ENCODE measurements around the gene IGIP.

IGIP gene

DNA sequence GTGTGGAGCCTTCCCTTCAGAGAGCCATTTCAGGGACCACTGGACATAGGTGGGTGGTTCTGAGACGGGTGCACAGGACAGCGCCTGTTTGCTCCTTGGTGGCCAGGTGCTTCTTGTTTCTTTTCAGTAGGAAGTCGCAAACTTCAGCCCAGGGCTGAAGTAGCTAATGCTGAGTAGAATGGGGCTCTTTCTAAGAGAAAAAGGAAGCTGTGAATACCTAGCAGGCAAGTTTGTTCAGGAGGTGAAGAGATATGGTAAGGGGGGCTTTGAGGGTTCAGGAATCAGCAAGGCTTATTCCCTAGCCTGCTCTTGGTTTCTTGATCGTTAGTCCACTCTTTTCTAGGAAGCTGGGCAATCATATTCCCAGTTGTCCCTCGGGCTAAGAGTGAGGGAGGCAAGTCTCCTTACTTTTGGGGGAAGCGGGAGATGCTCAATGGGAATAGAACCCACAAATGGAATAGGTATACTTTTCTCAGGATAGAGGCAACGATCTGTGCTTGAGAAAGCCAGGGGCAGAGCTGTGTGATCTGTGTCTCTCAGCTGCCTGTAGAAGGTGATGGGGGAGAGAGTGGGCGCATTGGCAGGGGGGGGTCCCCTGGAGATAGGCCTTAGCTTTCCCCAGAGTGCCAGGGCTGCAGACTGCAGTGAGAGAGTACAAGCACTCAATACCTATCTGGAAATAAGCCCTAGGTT is 13.7 kb upstream of the IGIP start:
- no peak for DNase-seq

DNA sequence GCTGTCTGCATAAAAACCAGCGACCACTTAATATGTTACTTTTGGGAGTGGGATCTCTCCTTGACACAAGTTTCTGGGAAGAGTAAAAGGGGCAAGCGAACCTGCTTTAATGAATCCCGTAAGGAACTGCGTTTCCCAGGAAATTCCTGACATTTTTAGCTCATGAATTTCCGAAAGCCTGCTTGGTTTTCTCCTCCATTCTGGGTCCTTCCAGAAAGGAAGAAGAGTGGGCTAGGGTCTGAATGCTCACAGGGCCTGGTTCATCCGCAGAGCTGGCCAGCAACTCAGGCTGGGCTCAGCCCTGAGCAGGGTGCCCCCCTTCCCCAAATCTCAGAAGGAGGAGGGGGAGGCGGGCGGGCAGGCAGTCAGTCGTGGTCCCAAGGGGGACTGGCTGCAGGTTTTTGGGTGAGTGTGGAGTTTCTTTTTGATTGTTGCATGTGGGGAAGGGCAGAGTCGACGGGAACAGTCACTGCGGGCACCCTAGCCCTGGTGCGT is 13.0 kb upstream of the IGIP start:
- DNase-seq: no peak

DNA sequence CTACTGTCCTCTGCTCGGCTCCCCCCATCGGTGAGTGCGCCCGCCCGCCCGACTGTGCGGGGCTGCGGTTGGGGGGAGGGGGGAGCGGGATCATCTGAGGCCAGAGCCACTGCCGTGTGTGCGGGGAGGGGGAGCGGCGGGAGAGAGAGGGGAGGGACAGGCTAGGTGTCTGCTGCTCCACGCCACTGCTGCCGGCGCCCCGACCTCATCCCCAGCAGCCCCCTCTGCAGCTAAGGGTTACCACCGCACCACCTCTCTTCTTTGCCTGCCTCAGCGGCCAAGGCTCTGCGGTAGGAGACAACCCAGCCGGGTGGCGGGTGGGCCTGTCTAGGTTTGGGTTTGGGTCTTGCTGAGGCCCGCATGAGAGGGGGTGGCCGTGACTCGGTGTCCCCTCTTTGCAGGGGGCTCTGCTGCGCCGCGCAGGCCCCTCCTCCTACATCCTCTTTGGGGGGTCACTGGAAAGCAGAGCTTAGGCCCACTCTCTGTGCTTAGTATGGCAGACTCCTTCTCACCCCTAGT is 12.5 kb upstream of the IGIP start:
- peak; percentile 51 for DNase-seq

DNA sequence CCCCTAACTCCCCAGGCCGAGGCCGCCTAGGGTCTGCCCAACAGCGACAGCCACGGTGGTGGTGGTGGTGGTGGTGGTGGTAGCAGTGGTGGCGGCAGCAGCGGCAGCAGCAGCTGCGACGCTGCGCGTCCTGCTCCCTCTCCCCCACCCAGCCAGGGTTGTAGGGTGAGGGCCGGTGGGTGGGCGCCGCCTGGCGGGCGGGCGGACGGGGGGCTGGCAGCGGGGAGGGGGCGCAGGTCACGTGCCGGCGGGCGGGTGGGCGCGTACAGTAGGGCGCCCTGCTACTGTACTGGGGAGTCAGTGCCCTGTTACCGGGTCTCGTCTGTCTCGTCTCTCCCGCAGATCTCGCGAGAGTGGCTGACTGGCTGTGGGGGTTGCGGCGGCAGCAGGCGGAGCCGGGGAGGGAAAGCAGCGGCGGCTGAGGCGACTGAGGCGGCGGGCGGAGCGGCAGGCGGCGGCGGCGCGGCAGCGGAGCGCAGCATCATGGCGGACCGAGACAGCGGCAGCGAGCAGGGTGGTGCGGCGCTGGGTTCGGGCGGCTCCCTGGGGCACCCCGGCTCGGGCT is 12.0 kb upstream of the IGIP start, which contains the start of gene PURA:
Gene PURA (plus strand): TSS at position 411 of the 565 bp plus-strand sequence. CDS start 73 bp downstream, at position 484.
- peak; percentile 94 for DNase-seq

DNA sequence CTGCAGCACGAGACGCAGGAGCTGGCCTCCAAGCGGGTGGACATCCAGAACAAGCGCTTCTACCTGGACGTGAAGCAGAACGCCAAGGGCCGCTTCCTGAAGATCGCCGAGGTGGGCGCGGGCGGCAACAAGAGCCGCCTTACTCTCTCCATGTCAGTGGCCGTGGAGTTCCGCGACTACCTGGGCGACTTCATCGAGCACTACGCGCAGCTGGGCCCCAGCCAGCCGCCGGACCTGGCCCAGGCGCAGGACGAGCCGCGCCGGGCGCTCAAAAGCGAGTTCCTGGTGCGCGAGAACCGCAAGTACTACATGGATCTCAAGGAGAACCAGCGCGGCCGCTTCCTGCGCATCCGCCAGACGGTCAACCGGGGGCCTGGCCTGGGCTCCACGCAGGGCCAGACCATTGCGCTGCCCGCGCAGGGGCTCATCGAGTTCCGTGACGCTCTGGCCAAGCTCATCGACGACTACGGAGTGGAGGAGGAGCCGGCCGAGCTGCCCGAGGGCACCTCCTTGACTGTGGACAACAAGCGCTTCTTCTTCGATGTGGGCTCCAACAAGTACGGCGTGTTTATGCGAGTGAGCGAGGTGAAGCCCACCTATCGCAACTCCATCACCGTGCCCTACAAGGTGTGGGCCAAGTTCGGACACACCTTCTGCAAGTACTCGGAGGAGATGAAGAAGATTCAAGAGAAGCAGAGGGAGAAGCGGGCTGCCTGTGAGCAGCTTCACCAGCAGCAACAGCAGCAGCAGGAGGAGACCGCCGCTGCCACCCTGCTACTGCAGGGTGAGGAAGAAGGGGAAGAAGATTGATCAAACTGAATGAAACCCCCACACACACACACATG is 11.2 kb upstream of the IGIP start:
- peak; percentile 76 for DNase-seq

DNA sequence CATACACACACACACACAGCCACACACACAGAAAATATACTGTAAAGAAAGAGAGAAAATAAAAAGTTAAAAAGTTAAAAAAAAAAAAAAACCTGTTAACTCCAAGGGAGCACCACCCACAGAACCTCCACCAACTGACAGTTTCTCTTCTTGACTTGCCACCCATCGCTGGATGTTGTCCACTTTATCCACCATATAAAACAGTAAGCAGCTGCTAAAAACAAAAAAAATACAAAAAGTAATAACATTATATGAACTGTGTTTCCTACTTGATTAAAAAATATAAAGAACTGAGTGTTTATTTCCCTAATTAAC is 10.6 kb upstream of the IGIP start:
- DNase-seq: no peak

DNA sequence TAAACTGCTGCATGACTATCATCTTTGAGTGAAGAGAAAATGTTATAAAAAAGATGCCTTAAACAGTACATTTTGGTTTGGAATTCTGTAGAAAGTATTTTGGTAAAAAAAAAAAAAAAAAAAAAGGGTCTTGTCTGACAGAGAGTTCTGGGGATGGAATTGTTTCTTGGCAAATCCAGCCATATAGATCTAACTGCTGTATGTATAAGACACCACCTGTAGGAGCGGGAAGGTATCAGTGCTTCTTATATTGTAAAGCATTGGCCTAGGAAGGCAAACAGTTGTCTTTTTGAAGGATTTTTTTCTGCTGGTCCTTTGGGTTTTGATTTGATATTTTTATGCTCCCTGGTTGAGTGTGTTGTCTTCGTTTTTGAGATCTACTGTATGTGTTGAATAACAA is 9.0 kb upstream of the IGIP start:
- DNase-seq: peak; percentile 32

DNA sequence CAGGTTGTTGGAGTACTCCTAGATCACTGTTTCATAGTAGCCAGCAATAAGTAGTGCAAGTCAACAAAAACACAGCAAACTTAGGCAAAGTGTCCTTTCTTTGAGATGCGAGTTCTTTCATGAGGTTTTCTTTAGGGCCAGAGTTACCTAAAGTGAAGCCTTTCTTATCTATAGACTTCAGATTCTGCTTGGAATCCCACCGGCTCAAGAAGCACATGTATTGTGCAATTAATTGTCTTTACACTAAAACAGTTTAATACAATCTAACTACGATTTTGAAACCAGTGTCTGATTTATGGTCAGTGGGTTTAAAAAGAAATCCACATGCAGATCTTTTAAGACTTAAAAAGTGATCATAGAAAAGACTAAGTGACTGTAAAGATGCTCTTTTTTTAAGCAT is 8.2 kb upstream of the IGIP start:
- DNase-seq: no peak

DNA sequence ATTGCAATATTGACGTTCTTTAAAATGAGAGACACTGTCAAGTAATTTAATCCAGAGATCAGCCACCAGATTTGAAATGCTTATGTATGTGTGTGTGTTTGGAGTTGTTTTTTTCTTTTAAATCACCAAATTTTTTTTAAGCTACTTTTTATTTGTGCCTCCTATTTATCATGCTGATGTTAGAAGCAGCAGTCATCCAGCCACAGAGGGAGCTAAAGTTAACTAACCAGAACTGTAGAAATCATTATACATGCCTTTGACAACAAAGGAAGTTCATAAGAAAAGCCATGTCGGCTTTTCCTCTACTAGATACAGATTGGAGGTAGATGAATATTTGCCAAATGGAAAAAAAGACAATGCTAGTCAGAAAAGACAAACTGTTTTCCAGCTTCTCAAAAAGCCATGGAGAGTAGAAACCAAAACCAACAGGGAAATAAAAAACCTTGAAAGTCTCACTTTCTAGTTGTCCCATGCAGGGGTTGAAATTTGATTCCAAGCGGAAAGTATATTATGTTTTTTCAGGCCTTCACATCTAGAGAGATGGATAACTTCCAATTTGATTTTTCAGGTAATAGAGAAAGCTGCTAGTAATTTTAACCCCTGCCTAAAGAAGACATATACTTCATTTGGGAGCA is 7.3 kb upstream of the IGIP start:
- DNase-seq: peak; percentile 16

DNA sequence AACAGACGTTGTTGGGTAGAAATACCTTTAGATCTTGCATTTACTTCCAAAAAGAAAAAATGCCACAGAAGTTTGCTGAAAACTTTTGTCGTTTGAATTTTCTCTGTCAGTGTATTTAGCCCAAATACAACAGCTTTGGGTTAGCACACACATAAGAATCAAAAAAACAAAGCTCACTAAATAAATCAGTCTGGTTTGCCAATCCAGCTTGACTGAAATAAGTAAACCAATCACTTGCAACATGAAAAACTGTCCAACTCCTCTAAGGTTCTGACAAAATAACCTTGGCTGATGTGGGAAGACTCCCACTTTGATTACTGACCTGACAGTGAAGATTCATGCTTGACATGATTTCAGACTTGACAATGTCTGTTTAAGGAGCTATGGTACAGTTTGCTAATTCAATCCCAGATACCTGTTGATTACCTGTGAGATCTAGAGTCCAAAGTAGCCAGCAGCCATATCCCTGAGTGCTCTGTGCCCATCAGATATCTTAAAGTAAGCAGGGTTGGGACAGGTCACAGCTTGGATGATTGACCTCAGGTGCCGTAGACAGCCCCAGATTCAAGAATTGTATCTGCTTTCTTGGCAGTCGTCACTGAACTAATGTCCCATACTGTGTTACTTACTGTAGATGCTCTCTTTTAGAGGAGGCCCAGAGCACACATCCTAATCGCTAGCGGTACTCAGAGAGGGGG is 727 bp downstream of the IGIP start:
- no peak for DNase-seq

DNA sequence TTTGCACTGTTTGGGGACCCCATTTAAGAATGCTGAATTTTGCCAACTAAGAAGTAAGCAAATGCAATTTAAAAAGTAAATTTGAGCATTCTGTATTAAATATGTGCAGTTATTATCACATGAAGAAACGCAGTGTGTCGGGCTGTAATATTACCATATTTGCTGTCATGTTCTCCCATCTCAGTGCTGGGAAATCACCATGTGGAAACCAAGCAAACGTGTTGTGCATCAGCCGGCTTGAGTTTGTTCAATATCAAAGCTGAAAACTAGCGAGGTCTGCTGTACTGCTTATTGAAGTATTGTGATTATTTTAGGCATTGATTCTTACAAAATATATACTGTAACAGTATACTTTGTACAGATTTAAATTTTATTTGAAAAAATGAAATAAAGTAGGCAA is 2.6 kb downstream of the IGIP start:
- DNase-seq: no peak

DNA sequence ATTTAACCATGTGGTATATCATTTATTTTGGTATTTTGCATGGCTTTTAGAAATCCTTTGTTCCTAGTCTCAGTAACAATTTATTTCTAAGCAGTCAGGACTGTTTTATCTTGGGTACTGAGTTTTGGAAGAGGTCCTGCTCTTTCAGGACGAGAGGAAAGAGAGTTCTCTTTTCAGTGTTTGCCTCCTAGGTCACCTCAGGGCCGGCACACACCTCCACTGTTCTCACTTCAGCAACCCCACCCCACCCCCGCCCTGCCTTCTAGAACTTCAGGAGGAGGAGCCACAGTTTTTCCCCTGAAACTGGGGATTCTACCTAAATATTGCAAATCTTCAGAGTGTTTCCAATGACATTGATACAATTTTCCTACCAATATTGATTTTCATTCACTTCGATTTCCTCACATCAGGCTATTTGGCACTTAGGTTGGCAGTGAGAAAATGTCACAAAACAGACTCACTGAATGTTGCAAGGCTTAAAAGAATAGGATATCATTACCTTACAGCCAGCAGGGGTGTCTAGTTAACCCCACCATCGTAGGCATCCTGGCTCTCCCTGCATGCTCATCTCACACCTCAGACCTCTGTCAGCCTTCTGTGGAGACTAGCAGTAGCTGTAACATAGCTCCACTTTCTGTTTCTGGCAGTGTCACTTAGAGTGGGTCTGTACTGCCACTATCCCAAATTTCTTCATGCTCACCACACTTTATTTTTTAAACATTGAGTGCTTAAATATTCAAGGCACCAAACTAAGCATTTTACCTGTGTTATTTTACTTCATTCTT is 5.4 kb downstream of the IGIP start:
- no peak for DNase-seq

DNA sequence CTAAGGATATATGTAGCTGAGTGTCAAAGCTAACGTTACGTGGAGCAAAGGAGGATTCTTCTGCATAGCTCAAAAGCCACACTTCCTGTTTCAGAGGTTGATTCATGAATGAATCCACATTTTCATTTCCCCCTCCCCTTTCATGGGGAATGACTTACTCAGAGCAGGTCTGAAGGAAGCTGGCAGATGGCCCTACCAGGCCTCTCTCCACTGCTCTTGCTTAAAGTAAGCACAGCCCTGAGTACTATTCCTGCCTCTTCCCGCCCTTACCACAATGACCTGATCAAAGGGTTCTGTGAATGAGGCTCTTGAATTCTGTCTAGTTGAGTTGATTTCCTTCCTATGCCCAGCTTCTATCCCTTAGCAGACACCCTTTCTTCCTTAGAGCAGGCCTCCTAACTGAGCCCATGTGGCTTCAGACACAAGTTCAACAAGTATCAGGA is 6.3 kb downstream of the IGIP start:
- DNase-seq: no peak

DNA sequence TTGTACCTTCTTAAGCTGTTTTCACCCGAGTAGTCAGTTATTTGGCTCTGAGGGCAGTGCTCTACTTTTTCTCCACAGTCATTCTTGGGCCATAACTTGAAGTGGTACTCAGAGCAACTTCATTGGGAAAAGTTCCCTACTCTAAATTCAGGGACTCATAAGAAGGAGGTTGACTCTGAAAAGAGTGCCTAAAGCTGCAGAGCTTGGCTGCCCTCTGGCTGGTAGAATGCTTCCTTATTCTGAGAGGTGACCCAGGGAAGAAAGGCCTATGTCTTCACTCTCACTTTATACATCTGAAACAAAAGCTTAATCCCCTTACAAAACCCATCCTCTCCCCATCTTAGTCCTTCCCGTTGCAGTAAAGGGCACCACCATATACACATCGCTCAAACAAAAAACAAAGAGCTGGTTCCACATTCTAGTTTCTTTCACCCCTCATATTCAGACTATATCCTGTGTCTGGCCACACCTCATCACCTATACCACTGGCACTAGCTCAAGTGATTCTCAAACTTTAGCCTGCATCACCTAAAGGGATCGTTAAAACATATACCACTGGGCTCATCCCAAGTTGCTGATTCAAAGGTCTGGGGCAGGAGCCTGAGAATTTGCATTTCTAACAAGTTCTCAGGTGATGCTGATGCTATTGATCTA is 7.9 kb downstream of the IGIP start:
- DNase-seq: no peak

DNA sequence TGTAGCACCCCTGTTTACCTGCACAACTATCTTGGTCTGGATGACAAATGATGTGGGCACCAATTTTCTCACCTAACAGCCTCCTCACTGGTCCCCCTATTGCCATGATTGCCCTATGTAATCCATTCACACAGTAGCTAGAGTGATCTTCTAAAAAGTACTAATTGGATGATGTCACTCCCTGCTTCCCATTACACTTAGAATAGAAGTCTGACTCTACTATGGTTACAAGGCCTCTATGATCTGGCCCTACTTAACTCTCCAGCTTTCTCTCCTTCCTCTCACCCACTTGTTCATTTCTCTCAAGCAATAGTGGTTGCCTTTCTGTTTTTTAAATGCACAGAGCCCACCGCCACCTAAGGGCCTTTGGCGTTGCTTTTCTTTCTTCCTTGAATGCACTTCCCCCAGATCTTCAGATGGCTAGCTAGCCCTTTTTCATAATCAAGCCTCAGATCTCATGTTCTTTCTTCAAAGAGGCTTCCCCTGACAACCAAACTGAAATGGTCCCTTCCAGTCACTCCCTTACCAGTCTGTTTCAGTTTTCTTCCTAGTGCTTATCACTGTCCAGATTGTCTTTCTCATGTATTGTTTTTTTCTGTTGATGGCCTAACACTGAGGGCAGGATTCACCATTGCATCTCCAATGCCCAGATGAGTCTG is 8.7 kb downstream of the IGIP start:
- no peak for DNase-seq

DNA sequence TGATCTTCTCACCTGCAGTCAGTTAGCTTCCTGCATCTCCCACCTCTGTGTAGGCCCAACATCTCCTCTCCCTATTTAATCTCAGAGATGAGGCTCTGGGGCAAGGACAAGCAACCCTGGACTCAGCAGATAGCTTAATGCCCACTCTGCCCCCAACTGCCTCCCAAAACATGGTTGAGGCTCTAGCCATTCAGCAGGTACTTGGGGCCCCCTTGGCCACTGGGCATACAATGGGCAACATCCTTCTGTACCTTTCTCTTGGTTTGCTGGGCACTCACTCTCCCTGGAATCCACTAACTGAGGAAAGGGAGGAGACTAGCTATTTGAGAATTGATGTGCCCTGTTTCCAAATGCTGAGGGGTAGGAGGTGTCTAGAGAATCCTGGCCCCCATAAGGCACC is 9.4 kb downstream of the IGIP start:
- DNase-seq: no peak

DNA sequence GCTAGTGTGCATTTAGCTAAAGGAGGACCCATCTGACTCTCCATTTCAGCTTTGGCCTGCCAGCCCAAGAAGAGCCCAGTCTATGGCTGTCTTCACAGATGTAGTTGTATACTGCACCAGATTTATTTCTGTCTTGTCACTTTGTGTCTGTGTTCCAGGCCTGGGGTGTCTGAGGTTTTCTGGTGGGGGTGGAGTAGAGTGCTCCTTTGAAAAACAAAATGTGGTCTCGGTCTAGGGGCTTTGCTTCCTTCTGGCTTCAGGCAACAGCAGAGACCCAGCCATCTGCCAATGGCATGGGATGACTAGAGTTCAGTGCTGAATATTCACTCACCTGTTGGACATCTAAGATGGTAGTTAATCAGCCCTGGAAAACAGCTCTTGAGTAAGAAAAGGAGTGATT is 10.9 kb downstream of the IGIP start:
- no peak for DNase-seq

DNA sequence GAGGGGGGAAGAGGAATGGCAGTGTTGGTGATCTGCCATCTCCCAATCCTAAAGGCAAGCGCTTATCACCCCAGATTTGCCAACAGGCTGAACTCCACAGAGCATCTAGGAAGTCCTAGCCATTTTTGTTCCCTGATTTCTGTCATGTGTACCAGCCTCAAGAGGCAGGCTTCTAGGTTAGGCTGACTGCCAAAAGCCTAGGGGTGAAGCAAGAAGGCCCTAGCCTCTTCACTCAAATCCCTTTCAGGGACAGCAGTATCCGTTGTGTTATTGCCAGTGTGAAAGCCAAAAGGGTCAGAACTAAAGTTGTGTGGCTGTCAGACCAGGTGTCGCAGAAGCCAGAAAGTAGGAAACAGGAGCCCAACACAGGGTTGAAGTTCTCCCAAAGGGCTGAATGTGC is 14.7 kb downstream of the IGIP start:
- DNase-seq: no peak

DNA sequence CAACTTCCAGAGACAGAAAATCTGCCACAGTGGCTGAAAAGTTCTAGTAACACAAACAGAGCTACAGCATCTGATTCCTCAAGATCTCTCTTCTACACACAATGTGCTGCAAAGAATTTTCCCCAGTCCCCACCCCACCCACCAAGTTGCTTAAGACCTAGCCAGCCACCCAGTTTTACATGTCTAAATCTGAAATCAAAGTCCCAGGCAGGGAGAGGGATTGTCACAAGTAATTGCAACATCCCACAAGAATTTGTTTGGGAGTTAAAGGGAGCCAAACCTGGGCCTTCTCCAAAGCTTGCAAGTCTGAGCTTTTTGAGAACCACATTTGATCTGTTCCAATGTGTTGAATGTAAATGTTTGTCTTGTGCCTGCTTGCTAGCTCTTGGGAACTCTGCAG is 15.5 kb downstream of the IGIP start:
- no peak for DNase-seq

DNA sequence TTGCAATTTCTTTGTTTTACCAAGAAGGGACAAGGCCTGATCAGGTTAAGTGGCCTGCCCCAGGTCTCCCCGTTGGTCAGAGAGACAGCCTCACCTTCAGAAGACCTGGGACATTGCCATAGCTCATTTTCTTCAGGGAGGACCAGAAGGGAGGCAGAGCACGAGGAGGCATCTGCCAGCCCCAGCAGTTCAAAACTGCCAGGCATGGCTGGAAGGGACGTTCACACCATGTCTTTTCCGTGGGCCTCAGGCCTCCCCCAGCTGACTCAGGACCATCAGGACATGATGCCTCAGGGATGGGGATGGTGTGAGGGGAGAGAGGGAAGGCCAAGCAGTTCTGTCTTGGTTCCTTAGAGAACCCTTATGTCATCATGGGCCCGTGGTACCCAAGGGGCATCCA is 16.5 kb downstream of the IGIP start:
- DNase-seq: no peak

DNA sequence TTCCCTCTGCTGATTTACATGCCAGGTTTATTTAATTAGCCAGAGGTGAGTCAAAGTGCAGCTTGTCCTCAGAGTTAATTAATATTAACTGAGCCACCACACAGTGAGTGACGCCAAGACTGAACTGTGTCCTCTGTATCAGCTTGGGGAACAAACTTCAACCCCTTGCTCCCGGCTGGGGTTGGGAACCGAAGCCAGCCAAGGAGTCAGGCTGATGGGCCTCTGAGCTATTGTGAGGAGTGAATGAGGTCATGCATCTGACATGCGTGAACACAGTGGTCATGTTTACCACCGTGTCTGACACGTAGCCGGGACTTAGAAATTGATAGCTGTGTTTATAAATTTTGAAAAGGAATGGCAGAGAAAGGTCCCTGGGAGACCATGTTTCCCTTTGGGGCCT is 17.1 kb downstream of the IGIP start:
- no peak for DNase-seq
